H9 (cell line): Measurements from ENCODE around the gene BCL2L14. TPM values are rescaled to one million over a fixed set of nuclear protein-coding genes. Genes with fewer than 3 reads are reported as not detected.

ENCODE experiments used
- DNase-seq: peaks from one replicate; pipeline ENCODE4 v3.0.0-alpha.2; 2017
- H2AFZ ChIP-seq: one replicate; pipeline ENCODE4 v1.6.1; 2013; ENCODE audit warnings: mild to moderate bottlenecking, low read length, control low read depth, moderate library complexity
- H2AK5ac ChIP-seq: 2 replicates; pipeline ENCODE4 v1.6.1; 2013; ENCODE audit warnings: low read length, control low read depth, mixed read lengths; ENCODE audit not compliant: insufficient read length
- H2BK120ac ChIP-seq: one replicate; pipeline ENCODE4 v1.6.1; 2013; ENCODE audit warnings: low read depth, mild to moderate bottlenecking, low read length, control low read depth, inconsistent platforms; ENCODE audit not compliant: poor library complexity, severe bottlenecking
- H2BK12ac ChIP-seq: 2 replicates; pipeline ENCODE4 v1.6.1; 2013; ENCODE audit warnings: low read length, control low read depth, mixed read lengths, low read depth; ENCODE audit not compliant: insufficient read length
- H2BK15ac ChIP-seq: 2 replicates; pipeline ENCODE4 v1.6.1; 2013; ENCODE audit warnings: low read depth, low read length, control low read depth
- H2BK20ac ChIP-seq: one replicate; pipeline ENCODE4 v1.6.1; 2013; ENCODE audit warnings: low read depth, mild to moderate bottlenecking, low read length, control low read depth, inconsistent platforms; ENCODE audit not compliant: poor library complexity, severe bottlenecking
- H2BK5ac ChIP-seq: 2 replicates; pipeline ENCODE4 v1.6.1; 2013; ENCODE audit warnings: low read length, control low read depth, mixed read lengths; ENCODE audit not compliant: insufficient read length
- H3K14ac ChIP-seq: 2 replicates; pipeline ENCODE4 v1.6.1; 2013; ENCODE audit warnings: low read length, control low read depth; ENCODE audit not compliant: insufficient read depth
- H3K18ac ChIP-seq: 2 replicates; pipeline ENCODE4 v1.6.1; 2013; ENCODE audit warnings: low read depth, mild to moderate bottlenecking, mixed read lengths, low read length, control low read depth; ENCODE audit not compliant: insufficient read length
- H3K23ac ChIP-seq: 2 replicates; pipeline ENCODE4 v1.6.1; 2013; ENCODE audit warnings: low read length, control low read depth, mixed read lengths, low read depth; ENCODE audit not compliant: insufficient read length
- H3K23me2 ChIP-seq: 2 replicates; pipeline ENCODE4 v1.6.1; 2013; ENCODE audit warnings: low read depth, mild to moderate bottlenecking, mixed read lengths, low read length, control low read depth; ENCODE audit not compliant: insufficient read length, poor library complexity, severe bottlenecking
- H3K27ac ChIP-seq: 2 replicates; pipeline ENCODE4 v1.5.1; 2013; ENCODE audit warnings: low read length, control low read depth, mixed read lengths, low read depth; ENCODE audit not compliant: insufficient read length
- H3K27me3 ChIP-seq: 2 replicates; pipeline ENCODE4 v1.6.1; 2013; ENCODE audit warnings: low read length, control low read depth, inconsistent platforms; ENCODE audit not compliant: insufficient read depth
- H3K4ac ChIP-seq: 2 replicates; pipeline ENCODE4 v1.6.1; 2013; ENCODE audit warnings: low read depth, mild to moderate bottlenecking, control low read depth, inconsistent platforms, low read length, moderate library complexity
- H3K4me1 ChIP-seq: 2 replicates; pipeline ENCODE4 v1.6.1; 2013; ENCODE audit warnings: low read length, control low read depth, inconsistent platforms; ENCODE audit not compliant: insufficient read depth
- H3K4me2 ChIP-seq: 2 replicates; pipeline ENCODE4 v1.6.1; 2013; ENCODE audit warnings: low read length, control low read depth, mixed read lengths; ENCODE audit not compliant: insufficient read length, insufficient read depth
- H3K56ac ChIP-seq: 2 replicates; pipeline ENCODE4 v1.6.1; 2013; ENCODE audit warnings: low read depth, mild to moderate bottlenecking, mixed read lengths, low read length, control low read depth; ENCODE audit not compliant: insufficient read length
- H3K79me1 ChIP-seq: 2 replicates; pipeline ENCODE4 v1.6.1; 2013; ENCODE audit warnings: low read depth, mild to moderate bottlenecking, moderate library complexity, low read length, control low read depth, inconsistent platforms; ENCODE audit not compliant: insufficient read depth, poor library complexity, severe bottlenecking
- H3K79me2 ChIP-seq: 2 replicates; pipeline ENCODE4 v1.6.1; 2013; ENCODE audit warnings: low read length, control low read depth, inconsistent platforms; ENCODE audit not compliant: insufficient read depth
- H3K9ac ChIP-seq: 2 replicates; pipeline ENCODE4 v1.6.1; 2013; ENCODE audit warnings: low read length, control low read depth, mixed read lengths; ENCODE audit not compliant: insufficient read length; ENCODE audit errors: extremely low read depth
- H3K9me3 ChIP-seq: one replicate; pipeline ENCODE4 v1.6.1; 2013; ENCODE audit warnings: low read depth, low read length, inconsistent platforms; ENCODE audit not compliant: control insufficient read depth
- H3T11ph ChIP-seq: one replicate; pipeline ENCODE4 v1.6.1; 2013; ENCODE audit warnings: mild to moderate bottlenecking, low read length, control low read depth, inconsistent platforms
- H4K20me1 ChIP-seq: one replicate; pipeline ENCODE4 v1.6.1; 2013; ENCODE audit not compliant: control insufficient read depth, insufficient read length, insufficient read depth
- H4K5ac ChIP-seq: 2 replicates; pipeline ENCODE4 v1.6.1; 2013; ENCODE audit warnings: low read depth, mild to moderate bottlenecking, mixed read lengths, low read length, control low read depth; ENCODE audit not compliant: insufficient read length
- H4K8ac ChIP-seq: replicated peaks from 2 replicates; pipeline ENCODE4 v1.6.1; 2013; ENCODE audit warnings: low read length, control low read depth, mixed read lengths, low read depth; ENCODE audit not compliant: insufficient read length
- H4K91ac ChIP-seq: 2 replicates; pipeline ENCODE4 v1.6.1; 2013; ENCODE audit warnings: low read depth, mild to moderate bottlenecking, moderate library complexity, mixed read lengths, low read length, control low read depth; ENCODE audit not compliant: insufficient read length
- H3K27ac Mint-ChIP-seq, 3 experiments: 2 replicates in 2 of 3; 3 replicates in 1 of 3; pipeline ENCODE4 v1.8.0; 2020 to 2021; ENCODE audit warnings: mixed read lengths in 3 of 3, mild to moderate bottlenecking in 1 of 3, moderate library complexity in 1 of 3
- H3K27me3 Mint-ChIP-seq: 2 replicates; pipeline ENCODE4 v1.8.0; 2021; ENCODE audit warnings: low read depth, mild to moderate bottlenecking, moderate library complexity, mixed read lengths
- H3K36me3 Mint-ChIP-seq, 3 experiments: 2 replicates in 2 of 3; 3 replicates in 1 of 3; pipeline ENCODE4 v1.8.0; 2020 to 2021; ENCODE audit warnings: low read depth in 3 of 3, mixed read lengths in 3 of 3; ENCODE audit not compliant: insufficient read depth in 1 of 3
- H3K4me1 Mint-ChIP-seq, 2 experiments: 2 replicates each; pipeline ENCODE4 v1.8.0; 2020; ENCODE audit warnings: mixed read lengths in 2 of 2
- H3K4me3 Mint-ChIP-seq, 2 experiments: 2 replicates in 1 of 2; 3 replicates in 1 of 2; pipeline ENCODE4 v1.8.0; 2020 to 2021; ENCODE audit warnings: mild to moderate bottlenecking in 2 of 2, mixed read lengths in 2 of 2, moderate library complexity in 1 of 2
- H3K9me3 Mint-ChIP-seq, 2 experiments: 2 replicates in 1 of 2; 3 replicates in 1 of 2; pipeline ENCODE4 v1.8.0; 2020; ENCODE audit warnings: mild to moderate bottlenecking in 2 of 2, mixed read lengths in 2 of 2, moderate library complexity in 1 of 2
- WGBS: extraction: QIAGEN DNeasy Blood & Tissue Kit; methylation state at CpG from one replicate; pipeline ENCODE4 v1.1.7; 2013; ENCODE audit warnings: missing lambda C conversion rate, low lambda C conversion rate, mixed read lengths; ENCODE audit not compliant: insufficient read length; ENCODE audit errors: extremely low coverage; 5-methylcytosine and 5-hydroxymethylcytosine counted together
- total RNA-seq: library from RNA; stranded (reverse); gene quantifications from 2 replicates; pipeline ENCODE4 v1.2.1, GENCODE V29; 2021
- TF ChIP-seq, protein P1 (sequence below): fragments of 200-600 bp; sonication (generic); conservative IDR thresholded peaks from 3 replicates; pipeline ENCODE4 v1.8.0; 2021; ENCODE audit warnings: antibody characterized with exemption, mild to moderate bottlenecking

BCL2L14 gene
- total RNA-seq, 1 experiment from 2014 or later: 0.28 TPM

DNA sequence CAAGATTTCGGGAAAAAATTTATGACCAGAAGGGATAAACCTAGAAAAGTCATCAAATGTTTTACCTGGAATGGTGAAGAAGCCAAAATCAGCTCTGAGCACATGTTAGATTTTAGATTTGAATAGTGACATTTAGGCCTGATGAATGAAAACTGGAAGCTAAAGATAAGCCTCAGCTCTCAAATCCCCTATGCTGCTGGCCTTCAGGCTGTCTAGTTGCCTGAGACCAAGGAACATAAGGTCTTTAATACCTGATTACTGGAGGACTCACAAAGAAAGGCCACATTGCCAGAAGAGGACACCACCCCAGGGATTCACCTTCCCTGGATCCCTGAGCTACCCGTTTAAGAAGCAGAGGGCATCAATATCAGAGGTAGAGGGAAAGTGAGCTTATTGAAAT lies 56.6 kb downstream of the BCL2L14 start:
- no peak overlapping the region for H2BK5ac ChIP-seq
- no peak overlapping the region for H3K14ac ChIP-seq
- peaks cover 15 to 72% (median 67%) of the 10 kb centered on the region in 3 experiments; a peak in 6 of 7 replicates for H3K36me3 Mint-ChIP-seq
- H3K4me1 Mint-ChIP-seq: no peaks in the 10 kb centered on the region
- no peak overlapping the region for H3K27ac Mint-ChIP-seq
- H3K9ac ChIP-seq: no peak overlapping the region
- H3K9me3 ChIP-seq: no peaks in the 10 kb centered on the region
- no peak overlapping the region for H3K18ac ChIP-seq
- no peaks in the 10 kb centered on the region for H3K79me1 ChIP-seq
- H3K56ac ChIP-seq: no peak overlapping the region
- no peak overlapping the region for H2BK15ac ChIP-seq
- WGBS: no CpG with 5 or more reads among the region's 2 CpGs
- H4K91ac ChIP-seq: no peak overlapping the region
- no peak overlapping the region for H3K27ac ChIP-seq
- H4K5ac ChIP-seq: no peak overlapping the region
- no peaks in the 10 kb centered on the region for H3K27me3 Mint-ChIP-seq
- no peaks in the 10 kb centered on the region for H3K27me3 ChIP-seq
- no peaks in the 10 kb centered on the region for H3K23me2 ChIP-seq
- no peak overlapping the region for H3K23ac ChIP-seq
- no peak for DNase-seq
- no peak overlapping the region for H2BK12ac ChIP-seq
- H2BK120ac ChIP-seq: no peak overlapping the region
- H3K4me3 Mint-ChIP-seq: no peak overlapping the region
- H3T11ph ChIP-seq: no peak overlapping the region
- no peak overlapping the region for H3K4me2 ChIP-seq
- no peaks in the 10 kb centered on the region; the same call in 1 of the 2 replicates for H3K79me2 ChIP-seq
- TF ChIP-seq, protein P1, sequence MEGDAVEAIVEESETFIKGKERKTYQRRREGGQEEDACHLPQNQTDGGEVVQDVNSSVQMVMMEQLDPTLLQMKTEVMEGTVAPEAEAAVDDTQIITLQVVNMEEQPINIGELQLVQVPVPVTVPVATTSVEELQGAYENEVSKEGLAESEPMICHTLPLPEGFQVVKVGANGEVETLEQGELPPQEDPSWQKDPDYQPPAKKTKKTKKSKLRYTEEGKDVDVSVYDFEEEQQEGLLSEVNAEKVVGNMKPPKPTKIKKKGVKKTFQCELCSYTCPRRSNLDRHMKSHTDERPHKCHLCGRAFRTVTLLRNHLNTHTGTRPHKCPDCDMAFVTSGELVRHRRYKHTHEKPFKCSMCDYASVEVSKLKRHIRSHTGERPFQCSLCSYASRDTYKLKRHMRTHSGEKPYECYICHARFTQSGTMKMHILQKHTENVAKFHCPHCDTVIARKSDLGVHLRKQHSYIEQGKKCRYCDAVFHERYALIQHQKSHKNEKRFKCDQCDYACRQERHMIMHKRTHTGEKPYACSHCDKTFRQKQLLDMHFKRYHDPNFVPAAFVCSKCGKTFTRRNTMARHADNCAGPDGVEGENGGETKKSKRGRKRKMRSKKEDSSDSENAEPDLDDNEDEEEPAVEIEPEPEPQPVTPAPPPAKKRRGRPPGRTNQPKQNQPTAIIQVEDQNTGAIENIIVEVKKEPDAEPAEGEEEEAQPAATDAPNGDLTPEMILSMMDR: no peak
- H3K4me1 ChIP-seq: no peaks in the 10 kb centered on the region
- H4K20me1 ChIP-seq: no peaks in the 10 kb centered on the region
- H3K4ac ChIP-seq: no peak overlapping the region
- no peak overlapping the region for H2AFZ ChIP-seq
- no peak overlapping the region for H2AK5ac ChIP-seq
- no peak overlapping the region for H2BK20ac ChIP-seq
- H3K9me3 Mint-ChIP-seq: no peaks in the 10 kb centered on the region
- H4K8ac ChIP-seq: no peak overlapping the region
